Neuronal stem cell (in vitro differentiated cells): ENCODE data around the gene OLA1.

Experiments used
- DNase-seq: peaks from one replicate; pipeline ENCODE4 v3.0.0-alpha.2; 2013; ENCODE audit warnings: low spot score
- H2AFZ ChIP-seq: one replicate; pipeline ENCODE4 v1.6.1; 2013; ENCODE audit warnings: mild to moderate bottlenecking, low read length, inconsistent platforms
- H2AK5ac ChIP-seq: 2 replicates; pipeline ENCODE4 v1.6.1; 2013; ENCODE audit warnings: low read depth, mild to moderate bottlenecking, inconsistent platforms, low read length, moderate library complexity, mixed read lengths
- H2BK120ac ChIP-seq: 2 replicates; pipeline ENCODE4 v1.6.1; 2013; ENCODE audit warnings: low read depth, mild to moderate bottlenecking, inconsistent platforms, low read length, moderate library complexity, mixed read lengths
- H2BK12ac ChIP-seq: one replicate; pipeline ENCODE4 v1.6.1; 2013; ENCODE audit warnings: low read length, inconsistent platforms
- H2BK15ac ChIP-seq: 2 replicates; pipeline ENCODE4 v1.6.1; 2013; ENCODE audit warnings: mild to moderate bottlenecking, low read length, inconsistent platforms, mixed read lengths
- H2BK5ac ChIP-seq: one replicate; pipeline ENCODE4 v1.6.1; 2013; ENCODE audit warnings: inconsistent platforms, mild to moderate bottlenecking, low read length, moderate library complexity
- H3K14ac ChIP-seq: one replicate; pipeline ENCODE4 v1.6.1; 2013; ENCODE audit warnings: low read length, inconsistent platforms
- H3K18ac ChIP-seq: 2 replicates; pipeline ENCODE4 v1.6.1; 2013; ENCODE audit warnings: low read length, inconsistent platforms
- H3K23ac ChIP-seq: 2 replicates; pipeline ENCODE4 v1.6.1; 2013; ENCODE audit warnings: low read depth, mild to moderate bottlenecking, mixed read lengths, low read length, inconsistent platforms; ENCODE audit not compliant: poor library complexity
- H3K27ac ChIP-seq: replicated peaks from 3 replicates; pipeline ENCODE4 v1.5.1; 2013; ENCODE audit warnings: low read length, inconsistent platforms
- H3K27me3 ChIP-seq, 3 experiments: 2 replicates each; pipeline ENCODE4 v1.6.1; 2013; ENCODE audit warnings: low read length in 3 of 3, mild to moderate bottlenecking in 2 of 3, inconsistent platforms in 1 of 3, low read depth in 1 of 3, mixed read lengths in 1 of 3, moderate library complexity in 1 of 3; ENCODE audit not compliant: control insufficient read depth in 3 of 3, insufficient read depth in 3 of 3
- H3K36me3 ChIP-seq, 2 donors: replicated peaks in 1 of 2; 2 replicates each; pipeline ENCODE4 v1.6.1; 2013; ENCODE audit warnings: low read length in 2 of 2; ENCODE audit not compliant: control insufficient read depth in 2 of 2, insufficient read depth in 2 of 2
- H3K4ac ChIP-seq: 2 replicates; pipeline ENCODE4 v1.6.1; 2013; ENCODE audit warnings: inconsistent platforms, mild to moderate bottlenecking, low read length, moderate library complexity
- H3K4me1 ChIP-seq, 2 donors: 1 replicate in 1 of 2; 2 replicates in 1 of 2; pipeline ENCODE4 v1.6.1; 2013; ENCODE audit warnings: low read length in 2 of 2, low read depth in 1 of 2; ENCODE audit not compliant: control insufficient read depth in 2 of 2, insufficient read depth in 1 of 2
- H3K4me2 ChIP-seq: one replicate; pipeline ENCODE4 v1.6.1; 2013; ENCODE audit warnings: mild to moderate bottlenecking, low read length, inconsistent platforms; ENCODE audit not compliant: insufficient read depth, poor library complexity, severe bottlenecking
- H3K4me3 ChIP-seq, 2 donors: 2 replicates each; pipeline ENCODE4 v1.5.1; 2013; ENCODE audit warnings: low read length in 2 of 2, mild to moderate bottlenecking in 2 of 2, inconsistent platforms in 1 of 2, moderate library complexity in 1 of 2
- H3K79me1 ChIP-seq: one replicate; pipeline ENCODE4 v1.6.1; 2013; ENCODE audit warnings: low read depth, mild to moderate bottlenecking, inconsistent platforms, low read length, moderate library complexity
- H3K9ac ChIP-seq: one replicate; pipeline ENCODE4 v1.6.1; 2013; ENCODE audit warnings: mild to moderate bottlenecking, low read depth, low read length, inconsistent platforms; ENCODE audit not compliant: poor library complexity
- H3K9me3 ChIP-seq, 2 donors: replicated peaks in 1 of 2; 2 replicates each; pipeline versions ENCODE3 to v1.6.1; 2013; ENCODE audit warnings: low read length in 2 of 2, mild to moderate bottlenecking in 2 of 2, inconsistent platforms in 1 of 2, low read depth in 1 of 2, mixed read lengths in 1 of 2, moderate library complexity in 1 of 2; ENCODE audit not compliant: control insufficient read depth in 2 of 2, insufficient read depth in 1 of 2
- H4K8ac ChIP-seq: one replicate; pipeline ENCODE4 v1.6.1; 2013; ENCODE audit warnings: low read depth, mild to moderate bottlenecking, inconsistent platforms, low read length, moderate library complexity
- H4K91ac ChIP-seq: one replicate; pipeline ENCODE4 v1.6.1; 2013; ENCODE audit warnings: low read length, low read depth, mild to moderate bottlenecking, inconsistent platforms; ENCODE audit not compliant: poor library complexity
- WGBS, 2 donors: extraction: QIAGEN DNeasy Blood & Tissue Kit; methylation state at CpG; one replicate each; pipeline ENCODE4 v1.1.7; 2013; ENCODE audit warnings: missing lambda C conversion rate in 2 of 2, mixed read lengths in 1 of 2; ENCODE audit not compliant: insufficient read length in 2 of 2, insufficient replicate concordance in 1 of 2; ENCODE audit errors: extremely low coverage in 2 of 2; 5-methylcytosine and 5-hydroxymethylcytosine counted together

OLA1 gene

DNA sequence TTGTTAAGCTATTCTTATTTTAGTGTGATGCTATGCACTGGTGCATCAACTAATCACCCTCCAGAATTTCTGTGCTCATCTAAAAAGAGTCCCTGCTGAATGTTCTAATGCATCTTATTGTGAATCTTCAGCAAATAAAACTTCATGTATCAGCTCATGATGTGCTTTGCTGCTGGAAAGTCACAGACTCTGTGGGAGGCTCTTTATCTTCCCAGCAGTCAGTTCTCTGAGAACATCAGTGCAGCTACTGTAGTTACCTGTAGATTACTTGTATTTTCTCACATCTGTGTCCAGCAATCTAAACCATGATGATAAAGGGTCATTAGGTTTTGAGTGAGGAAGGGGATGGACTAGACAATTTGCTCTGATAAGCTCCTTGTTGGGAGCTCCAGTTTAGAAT lies 141.6 kb downstream of the OLA1 start:
- Histone ChIP-seq H3K4me3 (no peak overlapping the region), H3K79me1 (no peaks in the 10 kb centered on the region), H3K9ac (no peak overlapping the region), H2BK5ac (no peak overlapping the region), H3K23ac (no peak overlapping the region), H3K4me2 (no peak overlapping the region), H4K8ac (no peak overlapping the region), H4K91ac (no peak overlapping the region), H2AK5ac (no peak overlapping the region), H2BK120ac (no peak overlapping the region), H3K18ac (no peak overlapping the region), H3K9me3 (no peaks in the 10 kb centered on the region), H2BK15ac (no peak overlapping the region), H3K27ac (no peak overlapping the region), H3K27me3 (no peaks in the 10 kb centered on the region), H2AFZ (no peak overlapping the region), H3K14ac (no peak overlapping the region), H3K4ac (no peak overlapping the region), H3K36me3 (peaks cover 0 to 15% of the 10 kb centered on the region in 2 donors), H2BK12ac (no peak overlapping the region), H3K4me1 (peaks cover 0 to 3% of the 10 kb centered on the region in 2 donors)
- no peak for DNase-seq

DNA sequence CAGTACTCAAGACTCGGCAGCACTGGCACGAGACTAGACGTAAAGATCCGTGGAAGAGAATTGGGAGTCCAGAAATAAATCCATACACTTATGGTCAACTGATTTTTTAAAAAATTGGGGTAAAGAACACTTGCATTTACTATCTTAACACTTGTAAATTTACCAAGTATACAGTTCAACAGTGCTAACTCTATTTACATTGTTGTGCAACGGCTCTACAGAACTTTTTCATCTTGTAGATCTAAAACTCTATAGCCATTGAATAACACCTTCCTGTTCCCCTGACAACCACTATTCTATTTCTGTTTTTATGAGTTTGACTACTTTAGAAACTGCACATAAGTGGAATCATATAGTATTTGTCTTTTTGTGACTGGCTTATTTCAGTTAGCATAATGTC lies 153.8 kb downstream of the OLA1 start:
- WGBS, 2 donors: no CpG with 5 or more reads among the region's 5 CpGs

DNA sequence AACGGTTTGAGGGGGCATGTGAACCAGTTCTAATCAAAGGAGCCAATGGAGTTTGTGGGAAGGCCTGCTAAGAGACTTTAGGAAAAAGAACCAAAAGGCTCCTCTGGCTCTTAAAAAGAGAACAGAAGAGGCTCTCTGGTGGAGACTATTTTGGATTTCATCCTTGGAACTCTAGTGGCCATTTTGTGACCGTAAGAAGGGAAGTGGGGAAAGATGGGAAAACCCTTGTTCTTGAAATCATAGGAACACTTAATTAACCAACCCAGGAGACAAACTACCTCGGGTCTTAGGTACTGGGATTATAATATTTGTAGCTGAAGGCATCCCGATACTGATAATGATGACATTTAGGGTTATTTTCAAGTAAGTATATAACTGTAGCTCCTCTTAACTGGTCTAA lies 157.9 kb downstream of the OLA1 start:
- no peak overlapping the region for H3K23ac ChIP-seq
- no CpG with 5 or more reads among the region's 4 CpGs for WGBS, 2 donors

More for the DNA sequence above, 153.8 kb downstream of the OLA1 start:
- Histone ChIP-seq H3K27me3 (no peaks in the 10 kb centered on the region), H3K27ac (no peak overlapping the region), H3K4me3 (no peak overlapping the region), H4K8ac (no peak overlapping the region), H2AFZ (no peak overlapping the region), H3K79me1 (no peaks in the 10 kb centered on the region), H2BK120ac (no peak overlapping the region), H3K36me3 (peaks cover 0 to 23% of the 10 kb centered on the region in 2 donors), H3K4ac (no peak overlapping the region), H4K91ac (no peak overlapping the region), H3K4me1 (peaks cover 0 to 1% of the 10 kb centered on the region in 2 donors), H3K23ac (no peak overlapping the region), H3K9me3 (no peaks in the 10 kb centered on the region), H2BK5ac (no peak overlapping the region), H2BK12ac (no peak overlapping the region), H3K14ac (no peak overlapping the region), H3K18ac (no peak overlapping the region), H2AK5ac (no peak overlapping the region), H3K4me2 (no peak overlapping the region), H2BK15ac (no peak overlapping the region), H3K9ac (no peak overlapping the region)
- no peak for DNase-seq

DNA sequence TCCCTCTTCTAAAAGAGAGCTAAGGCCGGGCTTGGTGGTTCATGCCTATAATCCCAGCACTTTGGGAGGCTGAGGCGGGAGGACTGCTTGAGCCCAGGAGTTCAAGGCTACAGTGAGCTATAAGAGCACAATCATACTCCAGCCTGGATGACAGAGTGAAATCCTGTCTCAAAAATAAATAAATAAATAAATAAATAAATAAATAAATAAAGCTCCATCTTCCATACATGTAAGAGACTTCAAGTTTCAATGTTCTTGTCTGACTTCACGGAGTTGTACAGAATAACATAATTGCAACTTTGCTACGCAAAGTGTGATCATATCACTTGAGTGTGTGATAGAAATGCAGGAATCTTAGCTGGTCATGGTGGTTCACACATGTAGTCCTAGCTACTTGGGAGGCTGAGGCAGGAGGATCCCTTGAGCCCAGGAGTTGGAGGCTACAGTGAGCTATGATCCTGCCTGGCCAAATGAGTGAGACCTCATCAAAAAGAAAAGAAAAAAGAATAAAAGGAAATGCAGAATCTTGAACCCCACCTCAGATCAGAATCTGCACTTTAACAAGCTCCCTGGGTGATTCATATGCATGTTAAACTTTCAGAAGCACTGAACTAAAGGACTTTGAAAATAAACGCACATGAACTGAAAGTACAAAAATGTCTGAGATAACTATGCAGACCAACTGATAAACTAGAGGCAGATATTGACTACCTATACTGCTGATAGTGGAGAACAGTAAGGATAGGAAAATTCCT lies 159.4 kb downstream of the OLA1 start:
- Histone ChIP-seq H2BK15ac (no peak overlapping the region), H2BK120ac (no peak overlapping the region), H2BK12ac (no peak overlapping the region), H3K4me3 (no peak overlapping the region), H4K91ac (no peak overlapping the region), H3K36me3 (peaks cover 2 to 24% of the 10 kb centered on the region in 2 donors), H3K4me2 (no peak overlapping the region), H2AK5ac (no peak overlapping the region), H3K27ac (no peak overlapping the region), H3K4ac (no peak overlapping the region), H3K18ac (no peak overlapping the region), H3K23ac (no peak overlapping the region), H3K14ac (no peak overlapping the region), H2BK5ac (no peak overlapping the region), H3K79me1 (no peaks in the 10 kb centered on the region), H3K27me3 (no peaks in the 10 kb centered on the region), H2AFZ (no peak overlapping the region), H4K8ac (no peak overlapping the region), H3K9me3 (peaks cover 0 to 9% of the 10 kb centered on the region in 2 donors), H3K4me1 (peaks cover 5 to 6% of the 10 kb centered on the region in 2 donors), H3K9ac (no peak overlapping the region)
- no peak for DNase-seq
- WGBS, 2 donors: no CpG with 5 or more reads among the region's 5 CpGs

More for the DNA sequence above, 157.9 kb downstream of the OLA1 start:
- Histone ChIP-seq H3K4ac (no peak overlapping the region), H4K91ac (no peak overlapping the region), H2BK15ac (no peak overlapping the region), H3K9me3 (peaks cover 0 to 9% of the 10 kb centered on the region in 2 donors), H3K27me3 (no peaks in the 10 kb centered on the region), H3K4me1 (no peaks in the 10 kb centered on the region), H3K9ac (no peak overlapping the region), H2AFZ (no peak overlapping the region), H3K14ac (no peak overlapping the region), H3K79me1 (no peaks in the 10 kb centered on the region), H3K27ac (no peak overlapping the region), H4K8ac (no peak overlapping the region), H3K4me3 (no peak overlapping the region), H2BK12ac (no peak overlapping the region), H2BK5ac (no peak overlapping the region), H3K36me3 (peaks cover 2 to 27% of the 10 kb centered on the region in 2 donors), H3K4me2 (no peak overlapping the region), H3K18ac (no peak overlapping the region), H2AK5ac (no peak overlapping the region), H2BK120ac (no peak overlapping the region)
- DNase-seq: no peak
